GM23338 (cell line): Measurements from ENCODE around the gene CD24. TPM values are rescaled to one million over a fixed set of nuclear protein-coding genes. Genes with fewer than 3 reads are reported as not detected.

ENCODE experiments used
- ATAC-seq: fragments of 200-7000 bp; cut with Tn5 transposase; 3 replicates; pipeline ENCODE4 v1.9.1; 2020
- DNase-seq: peaks from one replicate; pipeline ENCODE4 v3.0.0-alpha.2; 2015; ENCODE audit warnings: low spot score
- H2AFZ ChIP-seq: fragments of 200-600 bp; sonication (generic); 2 replicates; pipeline ENCODE4 v1.8.0; 2016; ENCODE audit warnings: antibody characterized with exemption, mild to moderate bottlenecking, moderate library complexity
- H3F3A ChIP-seq: fragments of 200-600 bp; sonication (generic); replicated peaks from 2 replicates; pipeline ENCODE4 v1.8.0; 2017; ENCODE audit warnings: antibody characterized with exemption, mixed run types, low read depth
- H3K27ac ChIP-seq: fragments of 200-600 bp; sonication (generic); 2 replicates; pipeline ENCODE4 v1.6.1; 2016; ENCODE audit warnings: low read depth
- H3K27me3 ChIP-seq: fragments of 200-600 bp; sonication (generic); 2 replicates; pipeline ENCODE4 v1.8.0; 2016; ENCODE audit warnings: mild to moderate bottlenecking, mixed run types, moderate library complexity; ENCODE audit not compliant: insufficient read depth
- H3K36me3 ChIP-seq: fragments of 200-600 bp; sonication (generic); 2 replicates; pipeline ENCODE4 v1.8.0; 2016; ENCODE audit warnings: mild to moderate bottlenecking; ENCODE audit not compliant: insufficient read depth
- H3K4me1 ChIP-seq: fragments of 200-600 bp; sonication (generic); 2 replicates; pipeline ENCODE4 v1.8.0; 2016; ENCODE audit warnings: mild to moderate bottlenecking, moderate library complexity; ENCODE audit not compliant: insufficient read depth
- H3K4me2 ChIP-seq: fragments of 200-600 bp; sonication (generic); 2 replicates; pipeline ENCODE4 v1.7.1; 2017; ENCODE audit warnings: mixed run types
- H3K4me3 ChIP-seq: fragments of 200-600 bp; sonication (generic); 2 replicates; pipeline ENCODE4 v1.6.1; 2016; ENCODE audit warnings: mixed run types
- H3K79me2 ChIP-seq: fragments of 200-600 bp; sonication (generic); replicated peaks from 2 replicates; pipeline ENCODE4 v1.8.0; 2017; ENCODE audit warnings: mild to moderate bottlenecking; ENCODE audit not compliant: insufficient read depth
- H3K9me2 ChIP-seq: fragments of 200-600 bp; sonication (generic); 2 replicates; pipeline ENCODE4 v1.8.0; 2017; ENCODE audit not compliant: insufficient read depth
- H4K20me1 ChIP-seq: fragments of 200-600 bp; sonication (generic); replicated peaks from 2 replicates; pipeline ENCODE4 v1.8.0; 2017; ENCODE audit warnings: mild to moderate bottlenecking; ENCODE audit not compliant: insufficient read depth
- H3K27ac Mint-ChIP-seq: 2 replicates; pipeline ENCODE4 v1.8.0; 2020; ENCODE audit warnings: inconsistent platforms, mild to moderate bottlenecking, moderate library complexity, mixed read lengths
- H3K27me3 Mint-ChIP-seq: 3 replicates; pipeline ENCODE4 v1.8.0; 2022; ENCODE audit warnings: low read depth, mild to moderate bottlenecking, moderate library complexity, mixed read lengths, inconsistent platforms; ENCODE audit not compliant: insufficient read depth, poor library complexity
- H3K36me3 Mint-ChIP-seq: 3 replicates; pipeline ENCODE4 v1.8.0; 2021; ENCODE audit warnings: low read depth, mild to moderate bottlenecking, inconsistent platforms, moderate library complexity, mixed read lengths
- H3K4me1 Mint-ChIP-seq: 3 replicates; pipeline ENCODE4 v1.8.0; 2020; ENCODE audit warnings: mild to moderate bottlenecking, inconsistent platforms, mixed read lengths
- H3K4me3 Mint-ChIP-seq: 3 replicates; pipeline ENCODE4 v1.8.0; 2021; ENCODE audit warnings: moderate library complexity, mild to moderate bottlenecking, inconsistent platforms, mixed read lengths
- H3K9me3 Mint-ChIP-seq: 3 replicates; pipeline ENCODE4 v1.8.0; 2020; ENCODE audit warnings: moderate library complexity, mild to moderate bottlenecking, inconsistent platforms, mixed read lengths
- CREB1 ChIP-seq: fragments of 250-450 bp; sonication (Bioruptor Pico); IDR thresholded peaks from 2 replicates; pipeline ENCODE4 v1.5.0; 2020; ENCODE audit warnings: low read depth, mild to moderate bottlenecking, moderate library complexity
- POLR2AphosphoS5 ChIP-seq: IDR thresholded peaks from 2 replicates; pipeline ENCODE4 v1.6.1; 2016; ENCODE audit warnings: antibody characterized with exemption, low read depth
- STAT1 ChIP-seq: IDR thresholded peaks from one replicate; pipeline ENCODE4 v1.6.1; 2016; ENCODE audit warnings: antibody characterized with exemption; ENCODE audit not compliant: unreplicated experiment
- ZNF331 ChIP-seq: fragments of 250-450 bp; sonication (Bioruptor Pico); IDR thresholded peaks from 2 replicates; pipeline ENCODE4 v1.5.0; 2020; ENCODE audit warnings: low read depth, mild to moderate bottlenecking, moderate library complexity
- polyA plus RNA-seq: library from polyadenylated mRNA; unstranded; fragments of >200 nt; fragmentation: Nextera tagmentation; extraction: Ambion mirVana; gene quantifications from 2 replicates; pipeline ENCODE4 v1.2.1, GENCODE V29; 2016
- total RNA-seq: library from RNA; depleted of rRNA; stranded (reverse); fragments of >200 nt; shearing (Covaris generic); gene quantifications from 2 replicates; pipeline ENCODE4 v1.2.3, GENCODE V29; 2014
- TF ChIP-seq, protein P1 (sequence below): fragments of 250-450 bp; sonication (Bioruptor Pico); IDR thresholded peaks from 2 replicates; pipeline ENCODE4 v1.5.0; 2020; ENCODE audit warnings: mild to moderate bottlenecking, moderate library complexity

CD24 gene
- total and polyA plus RNA-seq, 2 experiments from 2014 or later: 1,373 to 2,907 TPM

DNA sequence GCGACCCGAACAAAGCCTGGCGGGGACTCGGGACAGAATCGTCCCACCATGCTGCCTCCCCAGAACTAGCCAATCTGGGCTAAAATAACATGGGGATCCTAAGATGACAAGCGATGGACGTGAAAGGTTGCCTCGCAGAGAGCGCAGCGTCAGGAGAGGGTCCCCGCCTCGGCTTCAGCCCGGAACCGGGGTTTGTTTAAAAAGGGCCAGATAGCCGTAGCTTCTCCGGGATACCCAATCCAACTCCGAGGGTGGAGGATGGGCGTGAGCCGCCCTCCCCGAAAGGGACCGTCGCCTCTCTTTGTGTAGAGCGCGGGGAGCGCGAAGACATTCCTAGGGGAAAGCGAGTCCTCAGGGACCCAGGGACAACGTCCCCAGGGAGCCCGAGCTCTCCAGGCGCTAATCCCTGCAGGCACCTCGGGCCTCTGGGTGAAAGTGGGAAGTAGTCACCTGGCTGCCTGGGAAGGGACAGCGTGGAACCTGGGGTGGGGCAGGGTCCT is 643 bp downstream of the CD24 start (continued):
- TF ChIP-seq, protein P1, sequence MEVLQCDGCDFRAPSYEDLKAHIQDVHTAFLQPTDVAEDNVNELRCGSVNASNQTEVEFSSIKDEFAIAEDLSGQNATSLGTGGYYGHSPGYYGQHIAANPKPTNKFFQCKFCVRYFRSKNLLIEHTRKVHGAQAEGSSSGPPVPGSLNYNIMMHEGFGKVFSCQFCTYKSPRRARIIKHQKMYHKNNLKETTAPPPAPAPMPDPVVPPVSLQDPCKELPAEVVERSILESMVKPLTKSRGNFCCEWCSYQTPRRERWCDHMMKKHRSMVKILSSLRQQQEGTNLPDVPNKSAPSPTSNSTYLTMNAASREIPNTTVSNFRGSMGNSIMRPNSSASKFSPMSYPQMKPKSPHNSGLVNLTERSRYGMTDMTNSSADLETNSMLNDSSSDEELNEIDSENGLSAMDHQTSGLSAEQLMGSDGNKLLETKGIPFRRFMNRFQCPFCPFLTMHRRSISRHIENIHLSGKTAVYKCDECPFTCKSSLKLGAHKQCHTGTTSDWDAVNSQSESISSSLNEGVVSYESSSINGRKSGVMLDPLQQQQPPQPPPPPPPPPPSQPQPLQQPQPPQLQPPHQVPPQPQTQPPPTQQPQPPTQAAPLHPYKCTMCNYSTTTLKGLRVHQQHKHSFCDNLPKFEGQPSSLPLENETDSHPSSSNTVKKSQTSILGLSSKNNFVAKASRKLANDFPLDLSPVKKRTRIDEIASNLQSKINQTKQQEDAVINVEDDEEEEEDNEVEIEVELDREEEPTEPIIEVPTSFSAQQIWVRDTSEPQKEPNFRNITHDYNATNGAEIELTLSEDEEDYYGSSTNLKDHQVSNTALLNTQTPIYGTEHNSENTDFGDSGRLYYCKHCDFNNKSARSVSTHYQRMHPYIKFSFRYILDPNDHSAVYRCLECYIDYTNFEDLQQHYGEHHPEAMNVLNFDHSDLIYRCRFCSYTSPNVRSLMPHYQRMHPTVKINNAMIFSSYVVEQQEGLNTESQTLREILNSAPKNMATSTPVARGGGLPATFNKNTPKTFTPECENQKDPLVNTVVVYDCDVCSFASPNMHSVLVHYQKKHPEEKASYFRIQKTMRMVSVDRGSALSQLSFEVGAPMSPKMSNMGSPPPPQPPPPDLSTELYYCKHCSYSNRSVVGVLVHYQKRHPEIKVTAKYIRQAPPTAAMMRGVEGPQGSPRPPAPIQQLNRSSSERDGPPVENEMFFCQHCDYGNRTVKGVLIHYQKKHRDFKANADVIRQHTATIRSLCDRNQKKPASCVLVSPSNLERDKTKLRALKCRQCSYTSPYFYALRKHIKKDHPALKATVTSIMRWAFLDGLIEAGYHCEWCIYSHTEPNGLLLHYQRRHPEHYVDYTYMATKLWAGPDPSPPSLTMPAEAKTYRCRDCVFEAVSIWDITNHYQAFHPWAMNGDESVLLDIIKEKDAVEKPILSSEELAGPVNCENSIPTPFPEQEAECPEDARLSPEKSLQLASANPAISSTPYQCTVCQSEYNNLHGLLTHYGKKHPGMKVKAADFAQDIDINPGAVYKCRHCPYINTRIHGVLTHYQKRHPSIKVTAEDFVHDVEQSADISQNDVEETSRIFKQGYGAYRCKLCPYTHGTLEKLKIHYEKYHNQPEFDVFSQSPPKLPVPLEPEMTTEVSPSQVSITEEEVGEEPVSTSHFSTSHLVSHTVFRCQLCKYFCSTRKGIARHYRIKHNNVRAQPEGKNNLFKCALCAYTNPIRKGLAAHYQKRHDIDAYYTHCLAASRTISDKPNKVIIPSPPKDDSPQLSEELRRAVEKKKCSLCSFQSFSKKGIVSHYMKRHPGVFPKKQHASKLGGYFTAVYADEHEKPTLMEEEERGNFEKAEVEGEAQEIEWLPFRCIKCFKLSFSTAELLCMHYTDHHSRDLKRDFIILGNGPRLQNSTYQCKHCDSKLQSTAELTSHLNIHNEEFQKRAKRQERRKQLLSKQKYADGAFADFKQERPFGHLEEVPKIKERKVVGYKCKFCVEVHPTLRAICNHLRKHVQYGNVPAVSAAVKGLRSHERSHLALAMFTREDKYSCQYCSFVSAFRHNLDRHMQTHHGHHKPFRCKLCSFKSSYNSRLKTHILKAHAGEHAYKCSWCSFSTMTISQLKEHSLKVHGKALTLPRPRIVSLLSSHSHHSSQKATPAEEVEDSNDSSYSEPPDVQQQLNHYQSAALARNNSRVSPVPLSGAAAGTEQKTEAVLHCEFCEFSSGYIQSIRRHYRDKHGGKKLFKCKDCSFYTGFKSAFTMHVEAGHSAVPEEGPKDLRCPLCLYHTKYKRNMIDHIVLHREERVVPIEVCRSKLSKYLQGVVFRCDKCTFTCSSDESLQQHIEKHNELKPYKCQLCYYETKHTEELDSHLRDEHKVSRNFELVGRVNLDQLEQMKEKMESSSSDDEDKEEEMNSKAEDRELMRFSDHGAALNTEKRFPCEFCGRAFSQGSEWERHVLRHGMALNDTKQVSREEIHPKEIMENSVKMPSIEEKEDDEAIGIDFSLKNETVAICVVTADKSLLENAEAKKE: no peak
- TF ChIP-seq POLR2AphosphoS5 (peak; percentile 8; the same call in 1 of the 2 replicates), ZNF331 (CRISPR knock-in tag) (no peak)

DNA sequence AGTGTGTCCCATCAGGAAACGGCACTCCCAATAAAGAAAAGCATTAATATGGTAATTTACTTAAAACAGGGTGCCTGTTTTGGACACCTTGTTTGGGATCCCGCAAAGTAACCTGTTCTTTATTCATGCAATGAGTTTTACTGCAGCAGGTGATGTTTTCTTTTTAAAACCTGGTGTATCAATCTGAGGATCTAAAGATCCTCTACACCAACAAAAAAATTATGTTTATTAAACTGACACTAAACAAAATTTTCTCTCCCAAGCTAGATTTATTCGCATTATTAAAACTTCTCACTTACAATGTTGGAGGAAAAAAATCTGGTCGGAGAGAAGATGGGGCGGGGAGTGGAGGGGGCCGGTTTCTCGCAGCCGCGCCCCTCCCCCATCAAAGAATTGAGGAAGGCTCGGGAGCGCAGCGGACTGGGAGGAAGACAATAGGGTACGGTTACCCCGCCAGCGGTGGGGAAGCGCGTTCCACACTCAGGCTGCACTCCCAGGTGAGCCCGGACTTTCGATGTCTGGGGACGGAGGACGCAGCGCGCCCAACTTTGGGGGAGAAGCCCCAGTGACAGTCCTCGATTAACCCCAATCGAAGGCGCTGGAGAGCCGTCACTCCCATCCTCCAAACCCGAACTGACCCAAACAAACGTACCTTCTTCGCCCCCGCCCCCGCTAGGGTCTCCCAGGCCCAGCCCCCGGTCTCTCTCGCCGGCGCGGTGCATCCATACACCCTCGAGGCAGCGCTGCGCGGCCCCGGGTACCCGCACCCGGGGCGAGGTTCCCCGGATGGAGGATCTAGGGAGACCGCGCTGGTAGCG is 1.3 kb downstream of the CD24 start:
- Histone ChIP-seq H3K27ac (peak overlapping the region; percentile 90), H3K4me2 (peak overlapping the region; percentile 81), H3F3A (peaks cover 37% of the 10 kb centered on the region), H3K4me3 (peak overlapping the region; percentile 89), H3K27me3 (no peaks in the 10 kb centered on the region), H3K9me2 (no peaks in the 10 kb centered on the region), H3K4me1 (peaks cover 19% of the 10 kb centered on the region), H2AFZ (no peak overlapping the region), H4K20me1 (peaks cover 22% of the 10 kb centered on the region), H3K79me2 (peaks cover 73% of the 10 kb centered on the region), H3K36me3 (peaks cover 31% of the 10 kb centered on the region)
- peak overlapping the region; percentile 94 for H3K27ac Mint-ChIP-seq
- H3K4me1 Mint-ChIP-seq: peaks cover 23% of the 10 kb centered on the region
- H3K27me3 Mint-ChIP-seq: peaks cover 53% of the 10 kb centered on the region
- H3K36me3 Mint-ChIP-seq: peaks cover 60% of the 10 kb centered on the region
- TF ChIP-seq POLR2AphosphoS5: peak; percentile 64
- no peak for TF ChIP-seq CREB1 (CRISPR knock-in tag)
- no peak for TF ChIP-seq STAT1
- DNase-seq (peak; percentile 66), ATAC-seq (peak; percentile 5)
- peaks cover 30% of the 10 kb centered on the region; the same call in 2 of the 3 replicates for H3K9me3 Mint-ChIP-seq
- peak overlapping the region; percentile 86 for H3K4me3 Mint-ChIP-seq
